GM12878 (cell line): ENCODE results near the gene KCNC2. TPM values are rescaled to one million over a fixed set of nuclear protein-coding genes. Genes with fewer than 3 reads are reported as not detected.

Experiments used
- ATAC-seq: fragments of 200-7000 bp; cut with Tn5 transposase; 3 replicates; pipeline ENCODE4 v1.9.1; 2020; ENCODE audit warnings: mild to moderate bottlenecking, moderate library complexity
- BruUV-seq: library from RNA; stranded (reverse); fragments of 400-500 nt; replicated peaks from 2 replicates; lab custom pipeline; 2021; lab: Mats Ljungman, UMichigan
- CTCF ChIA-PET: fragments of 300-600 bp; sonication (Branson Sonifier 250); formaldehyde crosslinking; extraction: SDS; loops from one replicate; lab custom pipeline; 2021; ENCODE audit warnings: inconsistent platforms; lab: Yijun Ruan, JAX
- POLR2A ChIA-PET: fragments of 350-600 bp; formaldehyde crosslinking; extraction: SDS; loops from one replicate; lab custom pipeline; 2021; ENCODE audit warnings: inconsistent platforms; lab: Charles Lee
- RAD21 ChIA-PET: fragments of 300-600 bp; sonication (Branson Sonifier 250); formaldehyde crosslinking; loops from one replicate; lab custom pipeline; 2023; ENCODE audit warnings: antibody characterized with exemption; ENCODE audit not compliant: unreplicated experiment; lab: Charles Lee
- SMC1A ChIA-PET: fragments of 300-600 bp; sonication (Branson Sonifier 250); formaldehyde crosslinking; loops from one replicate; lab custom pipeline; 2023; ENCODE audit not compliant: unreplicated experiment, uncharacterized antibody; lab: Charles Lee
- DNase-seq: peaks from one replicate; pipeline ENCODE4 v3.0.0-alpha.2; 2011; ENCODE audit warnings: low read depth, low spot score
- FAIRE-seq: peaks from 3 replicates; lab custom pipeline; 2011; peaks lifted over from hg19 to GRCh38; lab: Jason Lieb, UNC
- H2AFZ ChIP-seq: 2 replicates; pipeline ENCODE4 v1.6.0; 2011; ENCODE audit warnings: low read depth, low read length, control low read depth; ENCODE audit not compliant: control insufficient read depth
- H3K27ac ChIP-seq: 2 replicates; pipeline ENCODE4 v1.5.1; 2011; ENCODE audit warnings: control low read depth; ENCODE audit not compliant: control insufficient read depth, insufficient read depth
- H3K27me3 ChIP-seq, 2 experiments: replicated peaks in 1 of 2; 2 replicates each; pipeline versions ENCODE4 v1.6.0 to v1.6.1; 2011; ENCODE audit warnings: low read length in 1 of 2; ENCODE audit not compliant: control insufficient read depth in 2 of 2, insufficient read depth in 2 of 2
- H3K36me3 ChIP-seq, 2 experiments: 2 replicates each; pipeline ENCODE4 v1.5.1; 2011; ENCODE audit warnings: low read length in 1 of 2; ENCODE audit not compliant: control insufficient read depth in 2 of 2, insufficient read depth in 2 of 2
- H3K4me1 ChIP-seq: 2 replicates; pipeline ENCODE4 v1.6.1; 2011; ENCODE audit warnings: mild to moderate bottlenecking, low read length, moderate library complexity, mixed read lengths; ENCODE audit not compliant: control insufficient read depth, insufficient read depth
- H3K4me2 ChIP-seq: 2 replicates; pipeline ENCODE4 v1.6.0; 2011; ENCODE audit warnings: control low read depth; ENCODE audit not compliant: control insufficient read depth, insufficient read depth
- H3K4me3 ChIP-seq: fragments of 200-600 bp; sonication (generic); 2 replicates; pipeline ENCODE4 v1.5.1; 2016
- H3K79me2 ChIP-seq: 2 replicates; pipeline ENCODE4 v1.6.0; 2011; ENCODE audit warnings: low read length; ENCODE audit not compliant: control insufficient read depth, insufficient read depth
- H3K9ac ChIP-seq: 2 replicates; pipeline ENCODE4 v1.8.0; 2011; ENCODE audit warnings: low read length, control low read depth, mixed read lengths; ENCODE audit not compliant: control insufficient read depth, insufficient read depth
- H3K9me3 ChIP-seq: replicated peaks from 3 replicates; pipeline ENCODE4 v1.5.1; 2011; ENCODE audit warnings: mild to moderate bottlenecking, low read length; ENCODE audit not compliant: control insufficient read depth, insufficient read depth
- H4K20me1 ChIP-seq: 2 replicates; pipeline ENCODE4 v1.6.0; 2011; ENCODE audit not compliant: control insufficient read depth, insufficient read depth
- ATF2 ChIP-seq: IDR thresholded peaks from 2 replicates; pipeline ENCODE4 v1.6.1; 2012; ENCODE audit warnings: low read length, inconsistent platforms
- CBFB ChIP-seq: IDR thresholded peaks from 2 replicates; pipeline ENCODE4 v1.6.1; 2016; ENCODE audit warnings: antibody characterized with exemption, low read depth
- CTCF ChIP-seq, 3 experiments: IDR thresholded peaks in 2 of 3; conservative IDR thresholded peaks in 1 of 3; 2 replicates each; pipeline ENCODE4 v1.5.1; 2011; ENCODE audit warnings: low read depth in 3 of 3, low read length in 3 of 3, mild to moderate bottlenecking in 3 of 3, control low read depth in 2 of 3, moderate library complexity in 2 of 3, inconsistent platforms in 1 of 3, mixed read lengths in 1 of 3; ENCODE audit not compliant: control insufficient read depth in 2 of 3, insufficient read depth in 1 of 3; ENCODE audit errors: extremely low read depth in 1 of 3
- MEF2A ChIP-seq: IDR thresholded peaks from 2 replicates; pipeline ENCODE4 v1.6.1; 2011; ENCODE audit warnings: low read depth, mild to moderate bottlenecking, low read length, moderate library complexity; ENCODE audit not compliant: insufficient read depth
- MTA2 ChIP-seq: fragments of 450-650 bp; IDR thresholded peaks from 2 replicates; pipeline ENCODE4 v1.6.1; 2016; ENCODE audit warnings: low read depth, mild to moderate bottlenecking, moderate library complexity
- POU2F2 ChIP-seq: IDR thresholded peaks from 3 replicates; pipeline ENCODE4 v1.6.1; 2011; ENCODE audit warnings: low read depth, mild to moderate bottlenecking, low read length, borderline replicate concordance
- SIN3A ChIP-seq: IDR thresholded peaks from 2 replicates; pipeline ENCODE4 v1.6.1; 2012; ENCODE audit warnings: low read depth, low read length, improper control_type of control experiment
- SKIL ChIP-seq: fragments of 450-650 bp; IDR thresholded peaks from 2 replicates; pipeline ENCODE4 v1.6.1; 2017; ENCODE audit warnings: mild to moderate bottlenecking, low read depth, inconsistent platforms; ENCODE audit not compliant: poor library complexity, severe bottlenecking
- ZBTB11 ChIP-seq: fragments of 450-650 bp; formaldehyde crosslinking; IDR thresholded peaks from 2 replicates; pipeline ENCODE4 v1.5.0; 2022; ENCODE audit warnings: mild to moderate bottlenecking, missing genetic modification characterization
- ZBTB4 ChIP-seq: fragments of 450-650 bp; formaldehyde crosslinking; IDR thresholded peaks from 2 replicates; pipeline ENCODE4 v1.4.0; 2022; ENCODE audit warnings: mild to moderate bottlenecking, moderate library complexity
- ZNF217 ChIP-seq: fragments of 450-650 bp; IDR thresholded peaks from 2 replicates; pipeline ENCODE4 v1.6.1; 2017; ENCODE audit warnings: antibody characterized with exemption, mild to moderate bottlenecking
- WGBS: methylation state at CpG from one replicate; pipeline ENCODE4 v1.1.6; 2016; ENCODE audit warnings: low lambda C conversion rate; ENCODE audit not compliant: insufficient replicate concordance, insufficient coverage; ENCODE audit errors: missing lambda C conversion rate; 5-methylcytosine and 5-hydroxymethylcytosine counted together
- in situ Hi-C: fragments of 300-500 bp; cut with MboI; formaldehyde crosslinking; loops from 9 replicates; pipeline ENCODE4 v1.14.3; 2018; ENCODE audit warnings: mixed read lengths
- intact Hi-C: fragments of 100-400 bp; cut with micrococcal nuclease; formaldehyde crosslinking; loops from one replicate; pipeline ENCODE4 v1.14.2; 2022; ENCODE audit not compliant: unreplicated experiment
- polyA plus RNA-seq, 11 experiments: library from polyadenylated mRNA; depleted of rRNA in 4 of 11; unstranded in 6 of 11; stranded (reverse) in 5 of 11; fragments of >200 nt; fragmentation: Nextera tagmentation in 4 of 11; fragmentation: Illumina TruSeq in 1 of 11; extraction: Ambion mirVana in 4 of 11; extraction: Trizol in 1 of 11; gene quantifications; 1 replicate in 1 of 11; 2 replicates in 10 of 11; pipeline versions ENCODE4 v1.2.1 to v1.2.3, GENCODE V29; 2011 to 2016; ENCODE audit warnings: inconsistent platforms in 2 of 11, missing spikeins in 2 of 11, low read depth in 1 of 11
- total RNA-seq, 4 experiments: library from RNA; depleted of rRNA in 3 of 4; stranded (reverse); fragments of >200 nt in 3 of 4; fragmentation: Illumina TruSeq in 1 of 4; extraction: Trizol in 1 of 4; gene quantifications; 2 replicates each; pipeline versions ENCODE4 v1.2.1 to v1.2.3, GENCODE V29; 2013 to 2021

Gene KCNC2
- total and polyA plus RNA-seq, 10 of the 15 experiments (the other 5 are each of a cell fraction or from before 2014, with no cell fraction given) = 0.03 to 2.3 (median 0.08) TPM; not detected in 7

GRCh38 chr12:75257510-75257909, 47.9 kb upstream of the KCNC2 start:
- no peaks in the 10 kb centered on the region for H3K4me1 ChIP-seq
- ATAC-seq = no peak
- SMC1A ChIA-PET = interaction anchor here (1.2 to 1.3 kb wide), 2 partner anchors 65 to 74 kb away, joined by 3 read pairs; no protein-coding TSS in a partner anchor
- H4K20me1 ChIP-seq = no peaks in the 10 kb centered on the region
- BruUV-seq = no TSS peak
- H3K79me2 ChIP-seq = no peaks in the 10 kb centered on the region
- no peak overlapping the region for H3K4me2 ChIP-seq
- no peak overlapping the region for H3K4me3 ChIP-seq
- DNase-seq = no peak
- WGBS = 41% methylated on average over 2 of the region's 2 CpGs
- CTCF ChIA-PET = interaction anchor here (0.6 kb wide), 1 partner anchor 877 kb away, joined by 3 read pairs; no protein-coding TSS in a partner anchor
- RAD21 ChIA-PET = no interaction called here
- in situ Hi-C loops = no loop called here
- intact Hi-C loops = no loop called here
- FAIRE-seq = no peak
- H3K9ac ChIP-seq = no peak overlapping the region
- no peaks in the 10 kb centered on the region for H3K9me3 ChIP-seq
- H3K27me3 ChIP-seq = no peaks in the 10 kb centered on the region
- H3K27ac ChIP-seq = no peak overlapping the region
- H3K36me3 ChIP-seq = no peaks in the 10 kb centered on the region
- POLR2A ChIA-PET = no interaction called here
- H2AFZ ChIP-seq = no peak overlapping the region
- TF ChIP-seq ATF2 (no peak), SKIL (no peak), ZNF217 (no peak), MEF2A (no peak), ZBTB11 (CRISPR knock-in tag) (no peak), POU2F2 (no peak), SIN3A (no peak), CBFB (no peak), ZBTB4 (CRISPR knock-in tag) (no peak), CTCF (IDR thresholded peaks at IDR 0.05 in 2 of 3, conservative IDR thresholded peaks at IDR 0.05 in 1 of 3; ENCODE audit: control insufficient read depth in 2 of 3, extremely low read depth in 1 of 3, insufficient read depth in 1 of 3, low read depth in 3 of 3, low read length in 3 of 3) (no peak), MTA2 (no peak)
